ENCODE measurements around the gene FBXO44.
A peak's percentile ranks its signal among the peaks of the same experiment; 100 is the strongest.

FBXO44 gene

DNA sequence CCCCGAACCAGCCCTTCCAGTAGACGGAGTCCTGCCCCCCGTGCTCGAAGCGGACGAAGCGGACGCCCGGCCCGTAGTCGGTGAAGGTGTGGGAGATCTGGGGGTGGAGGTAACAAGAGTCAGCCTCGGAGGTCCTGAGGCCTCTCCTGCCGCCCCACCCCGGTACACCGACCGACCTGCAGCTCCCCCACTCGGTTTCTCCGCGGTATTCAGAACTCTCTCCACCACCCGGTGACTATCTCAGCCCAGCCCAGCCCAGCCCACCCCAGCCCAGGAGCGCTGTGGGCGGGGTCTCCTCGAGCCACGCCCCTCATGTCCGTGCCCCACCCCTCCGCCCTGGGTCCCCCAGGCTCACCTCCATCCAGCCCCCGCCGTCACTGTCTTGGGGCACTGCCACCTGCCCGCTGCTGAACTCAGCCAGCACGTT is 5.9 kb upstream of the FBXO44 start (continued):
- TF ChIP-seq, protein P1, sequence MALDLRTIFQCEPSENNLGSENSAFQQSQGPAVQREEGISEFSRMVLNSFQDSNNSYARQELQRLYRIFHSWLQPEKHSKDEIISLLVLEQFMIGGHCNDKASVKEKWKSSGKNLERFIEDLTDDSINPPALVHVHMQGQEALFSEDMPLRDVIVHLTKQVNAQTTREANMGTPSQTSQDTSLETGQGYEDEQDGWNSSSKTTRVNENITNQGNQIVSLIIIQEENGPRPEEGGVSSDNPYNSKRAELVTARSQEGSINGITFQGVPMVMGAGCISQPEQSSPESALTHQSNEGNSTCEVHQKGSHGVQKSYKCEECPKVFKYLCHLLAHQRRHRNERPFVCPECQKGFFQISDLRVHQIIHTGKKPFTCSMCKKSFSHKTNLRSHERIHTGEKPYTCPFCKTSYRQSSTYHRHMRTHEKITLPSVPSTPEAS (tag by site-specific recombination; IDR thresholded peaks at IDR 0.05): no peak
- TF ChIP-seq, protein P2, sequence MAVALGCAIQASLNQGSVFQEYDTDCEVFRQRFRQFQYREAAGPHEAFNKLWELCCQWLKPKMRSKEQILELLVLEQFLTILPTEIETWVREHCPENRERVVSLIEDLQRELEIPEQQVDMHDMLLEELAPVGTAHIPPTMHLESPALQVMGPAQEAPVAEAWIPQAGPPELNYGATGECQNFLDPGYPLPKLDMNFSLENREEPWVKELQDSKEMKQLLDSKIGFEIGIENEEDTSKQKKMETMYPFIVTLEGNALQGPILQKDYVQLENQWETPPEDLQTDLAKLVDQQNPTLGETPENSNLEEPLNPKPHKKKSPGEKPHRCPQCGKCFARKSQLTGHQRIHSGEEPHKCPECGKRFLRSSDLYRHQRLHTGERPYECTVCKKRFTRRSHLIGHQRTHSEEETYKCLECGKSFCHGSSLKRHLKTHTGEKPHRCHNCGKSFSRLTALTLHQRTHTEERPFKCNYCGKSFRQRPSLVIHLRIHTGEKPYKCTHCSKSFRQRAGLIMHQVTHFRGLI (tag by site-specific recombination; IDR thresholded peaks at IDR 0.05): peak; percentile 90

DNA sequence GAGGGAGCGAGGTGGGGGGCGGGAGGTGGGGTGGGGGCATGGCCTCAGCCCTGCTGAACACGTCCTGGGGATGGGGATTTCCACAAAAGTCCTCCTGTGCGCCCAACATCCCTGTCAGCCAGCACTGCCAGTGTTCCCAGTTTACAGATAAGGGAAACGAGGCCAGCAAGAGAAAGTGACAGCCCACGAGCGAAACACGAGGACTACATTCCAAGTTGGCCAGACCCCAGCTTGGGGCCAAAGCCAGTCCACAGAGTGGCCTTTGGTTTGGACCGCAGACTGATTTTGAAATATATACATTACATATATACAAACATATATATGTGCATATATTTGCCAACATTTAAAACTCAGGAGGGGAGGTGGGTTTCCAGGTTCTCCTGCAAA is 5.4 kb upstream of the FBXO44 start:
- Histone ChIP-seq H3K4me1 (ENCODE audit: control insufficient read depth, insufficient read depth, low read length) (no peaks in the 10 kb centered on the region), H3K27ac (ENCODE audit: extremely low read depth, low read depth, low read length) (no peak overlapping the region), H3K9me3 (ENCODE audit: control insufficient read depth, insufficient read depth, low read depth, low read length) (no peaks in the 10 kb centered on the region), H3K36me3 (ENCODE audit: control insufficient read depth in 2 of 2, insufficient read depth in 1 of 2, low read length in 2 of 2) (no peaks in the 10 kb centered on the region), H3K4me3 (ENCODE audit: low read depth, low read length) (no peak overlapping the region)
- ChIA-PET CTCF (interaction anchor here (0.6 to 3.0 kb wide), 8 partner anchors 8 to 389 kb away, joined by 3 to 29 read pairs (median 4); partner anchors contain the start of gene FBXO6), POLR2A (interaction anchor here (0.6 to 1.9 kb wide), 2 partner anchors 15 to 1197 kb away, joined by 4 to 11 read pairs; partner anchors contain the start of gene FBXO6)
- TF ChIP-seq MZF1 (tag by site-specific recombination; IDR thresholded peaks at IDR 0.05; ENCODE audit: borderline replicate concordance) (no peak), ZNF37A (tag by site-specific recombination; IDR thresholded peaks at IDR 0.05) (no peak)

DNA sequence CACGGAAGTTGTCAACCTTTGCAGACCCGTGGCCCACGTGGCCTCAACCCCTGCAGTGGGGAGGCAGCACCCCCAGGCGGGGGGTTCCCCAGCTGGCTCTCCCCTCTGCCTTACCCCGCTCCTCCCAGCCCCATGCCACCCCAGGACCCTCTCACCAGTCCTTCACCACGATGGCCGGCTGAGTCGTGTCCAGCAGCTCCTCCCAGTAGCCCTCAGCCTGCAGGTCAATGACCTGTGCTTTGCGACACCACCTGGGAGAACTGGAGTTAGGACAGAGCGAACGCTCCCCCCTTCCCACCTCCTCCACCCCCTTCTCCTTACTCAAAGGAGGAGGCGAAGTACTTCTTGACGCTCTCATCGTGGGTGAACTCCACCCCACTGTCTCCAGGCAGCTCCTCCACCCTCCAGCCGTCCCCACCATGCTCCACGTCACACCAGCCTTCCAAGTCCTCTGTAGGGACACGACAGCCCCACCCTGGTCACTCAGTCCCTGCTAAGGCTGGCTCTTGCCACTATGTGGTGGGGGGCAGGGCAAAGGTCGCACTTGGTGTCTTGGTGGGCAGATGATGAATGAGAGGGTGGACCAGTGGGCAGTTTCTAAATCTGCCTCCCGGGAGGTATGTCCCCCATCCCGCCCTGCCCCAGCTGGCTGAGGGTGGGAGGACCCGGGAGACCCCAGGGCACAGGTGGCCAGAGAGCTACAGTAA is 4.9 kb upstream of the FBXO44 start:
- Histone ChIP-seq H3K4me3 (ENCODE audit: low read depth, low read length) (no peak overlapping the region), H3K4me1 (ENCODE audit: control insufficient read depth, insufficient read depth, low read length) (no peaks in the 10 kb centered on the region), H3K9me3 (ENCODE audit: control insufficient read depth, insufficient read depth, low read depth, low read length) (no peaks in the 10 kb centered on the region), H3K27ac (ENCODE audit: extremely low read depth, low read depth, low read length) (no peak overlapping the region), H3K36me3 (ENCODE audit: control insufficient read depth in 2 of 2, insufficient read depth in 1 of 2, low read length in 2 of 2) (no peaks in the 10 kb centered on the region)
- CTCF ChIA-PET: interaction anchor here (0.5 to 3.0 kb wide), 17 partner anchors 9 to 613 kb away, joined by 3 to 29 read pairs (median 4); partner anchors contain the start of gene FBXO6
- POLR2A ChIA-PET: interaction anchor here (0.5 to 1.9 kb wide), 5 partner anchors 15 to 1197 kb away, joined by 4 to 11 read pairs (median 4); partner anchors contain the start of gene FBXO6
- TF ChIP-seq, protein P3, sequence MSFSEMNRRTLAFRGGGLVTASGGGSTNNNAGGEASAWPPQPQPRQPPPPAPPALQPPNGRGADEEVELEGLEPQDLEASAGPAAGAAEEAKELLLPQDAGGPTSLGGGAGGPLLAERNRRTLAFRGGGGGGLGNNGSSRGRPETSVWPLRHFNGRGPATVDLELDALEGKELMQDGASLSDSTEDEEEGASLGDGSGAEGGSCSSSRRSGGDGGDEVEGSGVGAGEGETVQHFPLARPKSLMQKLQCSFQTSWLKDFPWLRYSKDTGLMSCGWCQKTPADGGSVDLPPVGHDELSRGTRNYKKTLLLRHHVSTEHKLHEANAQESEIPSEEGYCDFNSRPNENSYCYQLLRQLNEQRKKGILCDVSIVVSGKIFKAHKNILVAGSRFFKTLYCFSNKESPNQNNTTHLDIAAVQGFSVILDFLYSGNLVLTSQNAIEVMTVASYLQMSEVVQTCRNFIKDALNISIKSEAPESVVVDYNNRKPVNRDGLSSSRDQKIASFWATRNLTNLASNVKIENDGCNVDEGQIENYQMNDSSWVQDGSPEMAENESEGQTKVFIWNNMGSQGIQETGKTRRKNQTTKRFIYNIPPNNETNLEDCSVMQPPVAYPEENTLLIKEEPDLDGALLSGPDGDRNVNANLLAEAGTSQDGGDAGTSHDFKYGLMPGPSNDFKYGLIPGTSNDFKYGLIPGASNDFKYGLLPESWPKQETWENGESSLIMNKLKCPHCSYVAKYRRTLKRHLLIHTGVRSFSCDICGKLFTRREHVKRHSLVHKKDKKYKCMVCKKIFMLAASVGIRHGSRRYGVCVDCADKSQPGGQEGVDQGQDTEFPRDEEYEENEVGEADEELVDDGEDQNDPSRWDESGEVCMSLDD (tag by site-specific recombination; IDR thresholded peaks at IDR 0.05): no peak
- TF ChIP-seq ZNF521 (tag by site-specific recombination; IDR thresholded peaks at IDR 0.05) (no peak), BCL11B (tag by site-specific recombination; IDR thresholded peaks at IDR 0.05; ENCODE audit: low read depth) (no peak), ZFHX2 (tag by site-specific recombination; conservative IDR thresholded peaks at IDR 0.05) (peak; percentile 29; the same call in 1 of the 2 replicates), ZNF571 (tag by site-specific recombination; IDR thresholded peaks at IDR 0.05) (no peak), ZNF221 (tag by site-specific recombination; IDR thresholded peaks at IDR 0.05; ENCODE audit: borderline replicate concordance) (no peak), ZNF558 (tag by site-specific recombination; IDR thresholded peaks at IDR 0.05) (no peak), ZNF529 (tag by site-specific recombination; IDR thresholded peaks at IDR 0.05; ENCODE audit: insufficient replicate concordance) (no peak), ZNF157 (tag by site-specific recombination; IDR thresholded peaks at IDR 0.05) (no peak), ZNF707 (tag by site-specific recombination; IDR thresholded peaks at IDR 0.05) (no peak), ZNF274 (IDR thresholded peaks at IDR 0.05; ENCODE audit: low read length) (no peak), ZNF274 (tag by site-specific recombination; IDR thresholded peaks at IDR 0.05; ENCODE audit: borderline replicate concordance) (no peak), KLF1 (tag by site-specific recombination; IDR thresholded peaks at IDR 0.05) (no peak; the same call in 1 of the 2 replicates), ZNF16 (tag by site-specific recombination; IDR thresholded peaks at IDR 0.05; ENCODE audit: low read depth) (no peak), ZNF624 (tag by site-specific recombination; IDR thresholded peaks at IDR 0.05) (0 out of 2 replicates have a peak, but pooled peaks have one; percentile 6), ZNF37A (tag by site-specific recombination; IDR thresholded peaks at IDR 0.05) (no peak), OVOL3 (tag by site-specific recombination; IDR thresholded peaks at IDR 0.05) (no peak), ZNF514 (tag by site-specific recombination; IDR thresholded peaks at IDR 0.05) (no peak), EGR2 (tag by site-specific recombination; IDR thresholded peaks at IDR 0.05; ENCODE audit: low read depth) (peak; percentile 70)
- TF ChIP-seq, protein P4, sequence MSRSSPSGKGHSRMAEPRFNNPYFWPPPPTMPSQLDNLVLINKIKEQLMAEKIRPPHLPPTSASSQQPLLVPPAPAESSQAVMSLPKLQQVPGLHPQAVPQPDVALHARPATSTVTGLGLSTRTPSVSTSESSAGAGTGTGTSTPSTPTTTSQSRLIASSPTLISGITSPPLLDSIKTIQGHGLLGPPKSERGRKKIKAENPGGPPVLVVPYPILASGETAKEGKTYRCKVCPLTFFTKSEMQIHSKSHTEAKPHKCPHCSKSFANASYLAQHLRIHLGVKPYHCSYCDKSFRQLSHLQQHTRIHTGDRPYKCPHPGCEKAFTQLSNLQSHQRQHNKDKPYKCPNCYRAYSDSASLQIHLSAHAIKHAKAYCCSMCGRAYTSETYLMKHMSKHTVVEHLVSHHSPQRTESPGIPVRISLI (tag by site-specific recombination; IDR thresholded peaks at IDR 0.05): no peak
- TF ChIP-seq, protein P5, sequence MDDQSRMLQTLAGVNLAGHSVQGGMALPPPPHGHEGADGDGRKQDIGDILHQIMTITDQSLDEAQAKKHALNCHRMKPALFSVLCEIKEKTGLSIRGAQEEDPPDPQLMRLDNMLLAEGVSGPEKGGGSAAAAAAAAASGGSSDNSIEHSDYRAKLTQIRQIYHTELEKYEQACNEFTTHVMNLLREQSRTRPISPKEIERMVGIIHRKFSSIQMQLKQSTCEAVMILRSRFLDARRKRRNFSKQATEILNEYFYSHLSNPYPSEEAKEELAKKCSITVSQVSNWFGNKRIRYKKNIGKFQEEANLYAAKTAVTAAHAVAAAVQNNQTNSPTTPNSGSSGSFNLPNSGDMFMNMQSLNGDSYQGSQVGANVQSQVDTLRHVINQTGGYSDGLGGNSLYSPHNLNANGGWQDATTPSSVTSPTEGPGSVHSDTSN (CRISPR knock-in tag; IDR thresholded peaks at IDR 0.05): no peak
